ENCODE results near the gene CREM. TPM values are rescaled to one million over a fixed set of nuclear protein-coding genes. Genes with fewer than 3 reads are reported as not detected.

CREM gene
- polyA plus RNA-seq, 1 of the 3 experiments (the other 2 are of a cell fraction), result 41.4 TPM

GRCh38 chr10:35119378-35119777 lies 7.3 kb upstream of the CREM start:
- Histone ChIP-seq H3K4me2 (no peak overlapping the region), H3K79me2 (ENCODE audit: insufficient read depth) (no peaks in the 10 kb centered on the region), H3K27me3 (ENCODE audit: insufficient read depth) (no peaks in the 10 kb centered on the region), H3F3A (replicated peaks; ENCODE audit: insufficient read depth) (no peaks in the 10 kb centered on the region), H3K27ac (ENCODE audit: low read depth in 2 of 2, low read length in 1 of 2) (no peak overlapping the region), H3K9me3 (no peaks in the 10 kb centered on the region), H3K36me3 (replicated peaks in 1 of 2; ENCODE audit: control insufficient read depth in 1 of 2, insufficient read depth in 2 of 2, low read length in 1 of 2) (no peaks in the 10 kb centered on the region), H3K9me2 (no peaks in the 10 kb centered on the region), H4K20me1 (ENCODE audit: insufficient read depth) (no peaks in the 10 kb centered on the region), H3K4me1 (ENCODE audit: control insufficient read depth in 1 of 2, insufficient read depth in 2 of 2, low read depth in 1 of 2, low read length in 1 of 2) (no peaks in the 10 kb centered on the region), H2AFZ (ENCODE audit: low read depth) (no peak overlapping the region), H3K4me3 (ENCODE audit: low read depth in 2 of 2, low read length in 1 of 2) (no peak overlapping the region), H3K9ac (no peak overlapping the region)
- no peak for DNase-seq
- CTCF ChIA-PET, result interaction anchor here (0.8 to 4.7 kb wide), 20 partner anchors 10 to 335 kb away, joined by 3 to 82 read pairs (median 5); no protein-coding TSS in a partner anchor
- POLR2A ChIA-PET, result no interaction called here
- TF ChIP-seq EZH2phosphoT487 (IDR thresholded peaks at IDR 0.05; ENCODE audit: borderline replicate concordance, low read depth), result no peak
- no peak for TF ChIP-seq RAD21 (IDR thresholded peaks at IDR 0.05; ENCODE audit: low read length)
- no peak for TF ChIP-seq SIN3A (IDR thresholded peaks at IDR 0.05; ENCODE audit: borderline replicate concordance, low read depth, low read length)
- no peak for TF ChIP-seq USF2 (IDR thresholded peaks at IDR 0.05; ENCODE audit: borderline replicate concordance, low read depth, low read length)
- TF ChIP-seq NFIC (IDR thresholded peaks at IDR 0.05; ENCODE audit: borderline replicate concordance), result no peak
- no peak for TF ChIP-seq FOXJ3 (CRISPR knock-in tag; IDR thresholded peaks at IDR 0.05)
- 100% methylated on average over 1 of the region's 1 CpG for WGBS (ENCODE audit: low lambda C conversion rate)

- Histone ChIP-seq H3K27me3 (ENCODE audit: insufficient read depth) (no peaks in the 10 kb centered on the region), H3K36me3 (replicated peaks in 1 of 2; ENCODE audit: control insufficient read depth in 1 of 2, insufficient read depth in 2 of 2, low read length in 1 of 2) (no peaks in the 10 kb centered on the region), H3K4me2 (no peak overlapping the region), H2AFZ (ENCODE audit: low read depth) (no peak overlapping the region), H3K9me3 (no peaks in the 10 kb centered on the region), H3K4me1 (ENCODE audit: control insufficient read depth in 1 of 2, insufficient read depth in 2 of 2, low read depth in 1 of 2, low read length in 1 of 2) (peaks cover 0 to 16% of the 10 kb centered on the region in 2 experiments; a peak in 3 of 4 replicates), H3K9me2 (no peaks in the 10 kb centered on the region), H4K20me1 (ENCODE audit: insufficient read depth) (no peaks in the 10 kb centered on the region), H3F3A (replicated peaks; ENCODE audit: insufficient read depth) (peaks cover 15% of the 10 kb centered on the region), H3K79me2 (ENCODE audit: insufficient read depth) (peaks cover 17% of the 10 kb centered on the region), H3K9ac (no peak overlapping the region), H3K27ac (ENCODE audit: low read depth in 2 of 2, low read length in 1 of 2) (no peak overlapping the region), H3K4me3 (ENCODE audit: low read depth in 2 of 2, low read length in 1 of 2) (no peak overlapping the region)
- CTCF ChIA-PET, result no interaction called here
- POLR2A ChIA-PET, result interaction anchor here (3.9 kb wide), 1 partner anchor 71 kb away, joined by 34 read pairs; no protein-coding TSS in a partner anchor
- no peak for TF ChIP-seq CTCF (IDR thresholded peaks at IDR 0.05)
- WGBS (ENCODE audit: low lambda C conversion rate), result 88% methylated on average over 6 of the region's 6 CpGs
- DNase-seq, result no peak
Measured at GRCh38 chr10:35124540-35124939, 2.1 kb upstream of the CREM start.
